Embryonic facial prominence (tissue), 1 donor: Measurements from ENCODE around the gene ABCB6.
"Not testable (repeated sequence)": the region's sequence is repeated elsewhere in the genome, so short reads cannot be mapped to it uniquely, and the experiment has no call there.

Source experiments
- DNase-seq: peaks from one replicate; pipeline ENCODE4 v3.0.0-alpha.2; 2016; ENCODE audit errors: extremely low spot score

Gene ABCB6

DNA sequence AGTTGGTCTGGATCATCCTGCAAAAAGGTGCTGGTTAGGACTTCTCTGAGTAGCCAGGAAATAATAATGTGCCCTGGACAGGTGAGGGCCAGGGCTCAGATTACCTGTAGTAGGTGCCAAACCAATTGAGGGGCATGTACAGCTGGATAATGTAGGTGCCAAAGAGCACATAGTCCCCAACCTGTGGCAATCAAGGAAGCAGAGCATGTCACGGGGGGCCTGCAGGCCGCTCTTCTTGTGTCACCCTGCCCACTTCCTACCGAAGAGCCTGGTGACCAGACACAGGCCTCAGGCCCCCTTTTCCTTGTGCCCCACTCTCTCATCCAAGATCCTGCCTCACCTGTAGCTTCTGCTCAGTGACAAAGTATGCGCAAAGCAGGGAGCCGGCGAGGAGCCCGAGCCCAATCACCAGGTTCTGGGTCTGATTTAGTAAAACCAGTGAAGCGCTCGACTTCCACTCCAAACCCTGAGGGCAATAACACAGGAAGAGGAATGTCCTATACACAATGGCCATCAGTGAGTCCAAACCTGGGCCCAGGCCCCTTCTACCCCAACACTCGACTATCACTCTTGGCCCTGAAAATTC is 5.2 kb downstream of the ABCB6 start:
- DNase-seq, result no peak

DNA sequence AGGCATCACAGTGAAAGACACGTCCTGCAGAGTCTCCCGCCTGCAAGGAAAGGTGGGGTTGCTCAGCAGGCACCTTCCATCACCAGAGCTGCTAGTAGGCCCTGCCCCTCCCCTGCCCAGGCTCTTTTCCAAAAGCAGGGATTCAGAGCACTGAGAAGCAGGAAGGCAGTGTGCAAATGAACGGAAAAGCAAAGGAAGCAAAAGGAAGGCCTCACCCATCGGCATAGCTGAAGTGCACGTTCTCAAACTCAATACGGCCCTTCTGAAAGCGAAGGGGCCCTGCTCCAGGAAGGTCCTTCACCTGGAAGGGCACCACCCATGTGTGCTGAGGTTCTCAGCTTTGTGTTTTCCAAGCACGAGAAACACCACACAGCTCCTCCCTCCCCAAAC is 5.7 kb downstream of the ABCB6 start:
- DNase-seq, result no peak

DNA sequence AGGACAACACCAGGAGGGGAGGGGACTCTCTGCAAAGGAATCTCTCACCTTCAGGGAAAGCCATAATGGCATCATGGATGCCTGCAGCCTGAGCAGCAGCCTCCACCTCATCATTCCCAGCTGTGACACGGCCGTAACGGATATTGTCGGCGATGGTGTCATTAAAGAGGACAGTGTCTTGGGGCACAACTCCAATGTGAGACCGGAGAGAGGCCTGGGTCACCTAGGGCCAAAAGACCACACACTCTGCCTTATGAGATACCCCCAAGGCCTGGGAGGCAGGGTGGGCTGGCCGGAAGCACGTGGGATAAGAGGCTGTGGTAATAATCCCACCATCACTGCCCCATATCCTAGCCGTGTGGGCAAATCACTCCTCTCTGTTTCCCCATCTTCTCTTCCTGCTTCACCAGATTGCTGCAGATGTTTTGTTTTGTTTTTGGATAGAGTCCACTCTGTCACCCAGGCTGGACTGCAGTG is 7.8 kb downstream of the ABCB6 start:
- no peak for DNase-seq

DNA sequence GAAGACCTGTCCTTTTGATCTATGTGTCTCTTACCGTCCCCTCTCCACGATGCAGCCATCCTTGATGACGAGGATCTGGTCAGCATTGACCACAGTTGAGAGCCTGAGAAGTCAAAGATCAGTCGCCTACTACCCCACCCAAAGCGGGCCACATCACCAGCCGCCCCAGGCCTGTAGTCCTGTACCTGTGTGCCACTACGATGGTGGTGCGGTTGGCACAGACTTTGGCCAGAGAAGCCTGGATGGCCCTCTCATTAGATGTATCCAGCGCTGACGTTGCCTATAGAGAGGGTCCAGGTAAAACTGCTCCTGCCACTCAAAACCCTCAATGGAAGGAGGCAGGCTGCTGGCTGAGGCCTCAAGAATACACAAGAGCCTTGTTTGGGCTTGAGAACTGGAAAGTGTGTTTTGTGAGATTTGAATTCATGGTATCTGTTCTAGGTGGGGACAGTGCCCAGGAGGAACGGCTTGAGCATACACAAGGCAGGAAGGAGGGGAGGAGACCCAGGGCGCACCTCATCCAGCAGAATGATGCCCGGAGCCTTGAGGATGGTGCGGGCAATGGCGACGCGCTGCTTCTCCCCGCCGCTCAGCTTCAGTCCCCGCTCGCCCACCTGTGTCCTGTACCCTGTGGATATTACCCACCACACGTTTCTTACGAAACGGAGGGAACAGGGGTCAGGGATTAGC is 8.4 kb downstream of the ABCB6 start:
- DNase-seq, result no peak

DNA sequence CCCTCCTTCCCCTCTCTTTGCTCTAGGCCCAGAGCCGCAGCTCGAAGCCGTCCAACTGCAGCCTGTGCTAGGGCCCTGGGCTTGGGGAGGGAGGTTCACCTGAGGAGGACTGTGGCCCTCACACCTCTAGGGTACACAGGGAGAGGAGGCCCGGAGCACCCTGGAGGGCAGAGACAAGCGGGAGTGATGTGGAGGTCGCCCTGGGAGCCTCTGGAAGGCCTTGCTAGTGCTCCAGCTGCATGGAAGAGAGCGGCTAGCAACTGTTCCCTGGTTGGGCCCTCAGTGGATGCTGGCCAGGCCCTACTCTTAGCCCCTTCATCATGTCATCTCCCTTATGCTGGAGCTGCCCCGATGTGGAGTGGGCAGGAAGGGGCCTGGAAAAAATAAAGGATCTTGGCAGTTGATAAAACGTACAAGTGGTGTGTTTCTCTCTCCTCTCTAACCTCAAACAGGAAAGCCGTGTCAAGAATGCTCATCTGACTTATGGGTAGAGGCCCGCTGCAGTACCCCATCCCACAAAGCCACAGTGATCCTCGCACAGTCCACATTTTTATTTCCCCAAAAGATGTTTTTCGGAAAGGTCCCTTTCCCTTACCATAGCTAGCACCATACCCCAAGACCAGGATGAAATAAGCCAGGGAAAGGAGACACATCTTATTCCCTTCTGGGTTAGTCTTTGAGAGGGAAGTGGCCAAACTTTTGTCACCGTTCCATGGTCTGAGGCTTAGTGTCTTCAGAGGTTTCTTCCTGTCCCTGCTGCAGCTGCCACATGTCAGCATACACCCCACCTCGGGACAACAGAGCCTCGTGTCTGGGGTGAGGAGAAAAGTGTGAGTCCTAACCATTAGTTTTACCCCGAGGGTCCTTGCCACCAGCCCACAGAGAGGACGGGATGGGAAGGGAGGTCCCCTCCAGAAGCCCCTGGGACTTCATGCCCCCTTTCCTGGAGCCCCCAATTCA is 9.2 kb downstream of the ABCB6 start:
- no peak for DNase-seq

DNA sequence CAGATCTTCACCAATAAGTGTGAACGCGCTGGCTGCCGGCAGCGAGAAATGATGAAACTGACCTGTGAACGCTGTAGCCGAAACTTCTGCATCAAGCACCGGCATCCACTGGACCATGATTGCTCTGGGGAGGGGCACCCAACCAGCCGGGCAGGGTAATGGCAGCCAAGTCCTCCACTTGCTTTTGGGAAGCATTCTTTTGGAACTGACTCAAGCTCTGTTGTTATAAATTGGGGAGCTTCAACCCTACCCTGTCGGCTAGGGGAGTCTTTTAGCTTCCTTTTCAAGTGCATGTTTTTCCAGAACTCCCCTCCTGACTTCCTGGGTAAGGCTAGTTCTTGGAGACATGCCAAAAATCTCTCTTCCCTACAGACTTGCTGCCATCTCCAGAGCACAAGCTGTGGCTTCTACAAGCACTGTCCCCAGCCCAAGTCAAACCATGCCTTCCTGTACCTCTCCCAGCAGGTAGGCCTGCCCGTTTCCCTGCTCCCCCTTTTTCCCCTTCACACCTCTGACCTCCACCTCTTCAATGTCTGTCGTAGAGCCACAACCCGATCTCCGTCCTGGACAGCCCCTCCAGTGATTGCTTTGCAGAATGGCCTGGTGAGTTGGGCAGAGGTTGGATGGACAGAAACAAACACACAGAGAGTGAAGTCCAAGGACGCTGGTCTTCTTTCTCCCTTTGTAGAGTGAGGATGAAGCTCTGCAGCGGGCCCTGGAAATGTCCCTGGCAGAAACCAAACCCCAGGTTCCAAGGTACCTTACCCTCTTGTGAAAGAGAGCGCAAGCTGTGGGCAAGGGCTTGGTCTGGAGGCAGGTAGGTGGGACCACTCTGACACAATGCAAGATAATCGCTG is 10.6 kb downstream of the ABCB6 start:
- DNase-seq, result no peak

DNA sequence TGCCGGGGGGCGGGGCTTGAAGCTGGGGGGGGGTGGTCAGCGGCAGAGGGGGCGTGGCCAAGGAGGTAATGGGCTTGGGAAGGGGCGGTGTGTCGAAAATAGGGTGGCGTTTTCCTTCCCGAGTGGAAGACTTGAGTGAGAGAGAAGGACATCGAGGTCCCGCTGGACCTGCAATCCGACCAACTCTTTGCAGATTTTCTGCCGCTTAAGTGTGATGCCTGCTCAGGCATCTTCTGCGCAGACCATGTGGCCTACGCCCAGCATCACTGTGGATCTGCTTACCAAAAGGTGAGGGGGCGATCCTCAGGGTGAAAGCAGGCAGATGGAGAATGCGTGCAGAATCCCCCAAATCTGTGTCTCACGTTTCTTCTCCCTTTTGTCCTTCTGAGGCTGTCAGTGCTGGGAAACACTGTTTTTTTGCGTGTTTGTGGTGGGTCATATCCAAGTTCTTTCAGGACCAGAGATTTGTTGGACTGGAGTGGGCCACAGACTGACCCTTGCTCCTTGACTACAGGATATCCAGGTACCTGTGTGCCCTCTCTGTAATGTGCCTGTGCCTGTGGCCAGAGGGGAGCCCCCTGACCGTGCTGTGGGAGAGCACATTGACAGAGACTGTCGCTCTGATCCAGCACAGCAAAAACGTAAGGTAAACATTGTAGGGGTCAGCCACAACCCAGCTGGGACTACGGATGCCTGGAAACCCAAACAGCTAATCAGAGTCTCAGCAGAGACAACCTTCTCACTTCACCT is 11.4 kb downstream of the ABCB6 start:
- DNase-seq, result no peak

DNA sequence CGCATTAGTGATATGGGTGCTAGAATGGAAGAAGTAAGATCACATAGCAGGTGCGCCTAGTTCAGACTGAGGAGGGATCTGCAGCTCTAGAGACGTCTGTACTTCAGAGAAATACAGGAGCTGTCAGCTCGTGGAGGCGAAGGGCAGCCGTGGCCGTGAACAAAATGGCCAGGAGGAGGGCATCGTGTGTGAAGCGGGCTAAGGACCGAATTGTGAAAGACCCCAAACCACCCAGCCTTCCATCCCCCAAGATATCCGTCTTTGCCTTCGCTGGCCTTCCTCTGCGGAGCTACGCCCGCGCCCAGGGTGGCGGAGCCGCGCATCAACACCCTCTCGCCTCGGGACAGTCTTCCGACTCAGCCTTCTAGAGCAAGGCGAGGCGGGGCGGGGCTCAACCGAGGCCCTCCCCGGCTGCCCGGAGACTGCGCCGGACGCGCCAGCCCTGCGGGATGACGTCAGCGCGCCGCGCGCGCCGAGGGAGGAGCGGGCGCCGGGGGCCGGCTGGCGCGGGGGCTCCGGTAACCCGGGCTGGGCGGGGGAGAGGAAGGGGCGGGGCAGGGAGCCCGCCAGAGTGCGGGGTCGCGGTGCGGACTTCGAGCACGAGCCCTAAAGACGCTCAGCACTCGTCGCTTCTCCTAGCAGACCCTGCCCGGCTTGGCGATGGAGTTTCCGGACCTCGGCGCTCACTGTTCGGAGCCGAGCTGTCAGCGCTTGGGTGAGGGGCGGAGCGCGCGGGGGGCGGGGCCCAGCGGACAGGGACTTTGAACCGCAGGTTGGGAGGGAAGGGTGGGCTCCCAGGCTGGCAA is 12.2 kb downstream of the ABCB6 start, which contains the start of gene ZFAND2B:
Gene ZFAND2B (plus strand): TSS at position 455 of the 806 bp plus-strand sequence. CDS start 206 bp downstream, at position 661.
- DNase-seq, result peak; percentile 88

DNA sequence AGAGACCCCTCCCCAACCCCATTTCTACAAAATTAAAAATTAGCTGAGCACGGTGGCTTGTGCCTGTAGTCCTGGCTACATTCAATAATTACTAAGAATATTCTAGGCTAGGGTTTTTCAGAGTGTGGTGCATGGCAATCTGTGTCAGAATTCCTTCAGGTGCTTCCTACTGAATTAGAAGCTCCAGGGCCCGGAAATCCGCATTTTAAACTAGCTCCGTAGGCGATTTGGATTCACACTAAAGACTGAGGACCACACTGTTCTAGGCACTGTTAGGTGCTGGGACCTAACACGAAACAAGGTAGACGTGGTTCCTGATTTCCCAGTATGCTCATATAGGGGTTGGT is 12.8 kb downstream of the ABCB6 start:
- DNase-seq, result no peak

DNA sequence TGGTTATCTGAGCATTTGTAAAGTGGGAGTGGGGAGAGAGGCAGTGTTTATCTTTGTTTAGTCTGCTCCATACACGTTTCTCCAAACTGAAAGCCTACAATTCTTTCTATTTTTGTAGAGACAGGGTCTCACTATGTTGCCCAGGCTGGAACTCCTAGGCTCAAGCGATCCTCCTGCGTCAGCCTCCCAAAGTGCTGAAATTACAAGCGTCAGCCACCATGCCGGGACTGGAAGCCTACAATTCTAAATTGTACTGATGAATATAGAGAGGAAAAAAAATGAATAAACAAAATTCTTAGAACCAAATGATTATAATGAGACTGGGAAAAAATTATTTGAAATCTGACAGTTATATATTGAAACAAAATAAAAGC is 13.6 kb downstream of the ABCB6 start:
- no peak for DNase-seq

DNA sequence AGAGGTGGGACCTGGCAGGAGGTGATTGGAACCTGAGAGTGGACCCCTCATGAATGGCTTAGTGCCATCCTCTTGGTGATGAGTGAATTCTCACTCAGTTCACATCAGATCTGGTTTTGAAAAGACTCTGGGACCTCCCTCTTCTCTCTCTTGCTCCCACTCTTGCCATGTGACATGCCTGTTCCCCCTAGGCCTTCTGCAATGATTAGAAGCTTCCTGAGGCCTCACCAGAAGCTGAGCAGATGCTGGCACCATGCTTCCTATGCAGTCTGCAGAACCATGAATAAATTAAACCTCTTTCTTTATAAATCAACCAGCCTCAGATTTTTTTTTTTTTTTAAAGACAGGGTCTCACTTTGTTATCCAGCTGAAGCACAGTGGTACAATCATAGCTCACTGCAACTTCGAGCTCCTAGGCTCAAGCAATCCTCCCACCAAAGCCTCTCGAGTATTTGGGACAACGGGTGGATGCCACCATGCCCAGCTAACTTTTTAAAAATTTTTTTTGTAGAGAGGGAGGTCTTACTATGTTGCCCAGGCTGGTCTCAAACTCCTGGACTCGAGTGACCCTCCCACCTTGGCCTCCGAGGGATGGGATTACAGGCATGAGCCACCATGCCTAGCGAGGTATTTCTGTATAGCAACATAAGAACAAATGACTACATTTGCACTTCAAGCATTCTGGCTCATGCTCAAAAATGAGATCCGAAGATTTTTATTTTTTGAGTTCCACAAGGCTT is 14.2 kb downstream of the ABCB6 start:
- DNase-seq, result no peak

DNA sequence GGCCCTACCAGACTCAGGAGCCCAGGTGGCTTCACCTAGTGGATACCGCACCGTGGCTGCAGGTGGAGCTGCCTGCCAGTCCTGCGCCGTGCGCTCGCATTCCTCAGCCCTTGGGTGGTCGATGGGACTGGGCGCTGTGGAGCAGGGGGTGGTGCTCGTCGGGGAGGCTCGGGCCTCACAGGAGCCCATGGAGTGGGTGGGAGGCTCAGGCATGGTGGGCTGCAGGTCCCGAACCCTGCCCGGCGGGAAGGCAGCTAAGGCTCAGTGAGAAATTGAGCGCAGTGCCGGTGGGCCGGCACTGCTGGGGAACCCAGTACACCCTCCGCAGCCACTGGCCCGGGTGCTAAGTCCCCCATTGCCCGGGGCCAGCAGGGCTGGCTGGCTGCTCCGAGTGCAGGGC is 17.4 kb downstream of the ABCB6 start:
- not testable (repeated sequence) for DNase-seq

DNA sequence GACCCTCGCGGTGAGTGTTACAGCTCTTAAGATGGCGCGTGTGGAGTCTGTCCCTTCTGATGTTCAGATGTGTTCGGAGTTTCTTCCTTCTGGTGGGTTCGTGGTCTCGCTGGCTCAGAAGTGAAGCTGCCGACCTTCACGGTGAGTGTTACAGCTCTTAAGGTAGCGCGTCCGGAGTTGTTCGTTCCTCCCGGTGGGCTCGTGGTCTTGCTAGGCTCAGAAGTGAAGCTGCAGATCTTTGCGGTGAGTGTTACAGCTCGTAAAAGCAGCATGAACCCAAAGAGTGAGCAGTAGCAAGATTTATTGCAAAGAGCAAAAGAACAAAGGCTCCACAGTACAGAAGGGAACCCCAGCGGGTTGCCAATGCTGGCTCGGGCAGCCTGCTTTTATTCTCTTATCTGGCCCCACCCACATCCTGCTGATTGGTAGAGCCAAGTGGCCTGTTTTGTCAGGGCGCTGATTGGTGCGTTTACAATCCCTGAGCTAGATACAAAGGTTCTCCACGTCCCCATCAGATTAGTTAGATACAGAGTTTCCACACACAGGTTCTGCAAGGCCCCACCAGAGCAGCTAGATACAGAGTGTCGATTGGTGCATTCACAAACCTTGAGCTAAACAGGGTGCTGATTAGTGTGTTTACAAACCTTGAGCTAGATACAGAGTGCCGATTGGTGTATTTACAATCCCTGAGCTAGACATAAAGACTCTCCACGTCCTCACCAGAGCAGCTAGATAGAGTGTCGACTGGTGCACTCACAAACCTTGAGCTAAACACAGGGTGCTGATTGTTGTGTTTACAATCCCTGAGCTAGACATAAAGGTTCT is 18.0 kb downstream of the ABCB6 start:
- DNase-seq, result not testable (repeated sequence)

DNA sequence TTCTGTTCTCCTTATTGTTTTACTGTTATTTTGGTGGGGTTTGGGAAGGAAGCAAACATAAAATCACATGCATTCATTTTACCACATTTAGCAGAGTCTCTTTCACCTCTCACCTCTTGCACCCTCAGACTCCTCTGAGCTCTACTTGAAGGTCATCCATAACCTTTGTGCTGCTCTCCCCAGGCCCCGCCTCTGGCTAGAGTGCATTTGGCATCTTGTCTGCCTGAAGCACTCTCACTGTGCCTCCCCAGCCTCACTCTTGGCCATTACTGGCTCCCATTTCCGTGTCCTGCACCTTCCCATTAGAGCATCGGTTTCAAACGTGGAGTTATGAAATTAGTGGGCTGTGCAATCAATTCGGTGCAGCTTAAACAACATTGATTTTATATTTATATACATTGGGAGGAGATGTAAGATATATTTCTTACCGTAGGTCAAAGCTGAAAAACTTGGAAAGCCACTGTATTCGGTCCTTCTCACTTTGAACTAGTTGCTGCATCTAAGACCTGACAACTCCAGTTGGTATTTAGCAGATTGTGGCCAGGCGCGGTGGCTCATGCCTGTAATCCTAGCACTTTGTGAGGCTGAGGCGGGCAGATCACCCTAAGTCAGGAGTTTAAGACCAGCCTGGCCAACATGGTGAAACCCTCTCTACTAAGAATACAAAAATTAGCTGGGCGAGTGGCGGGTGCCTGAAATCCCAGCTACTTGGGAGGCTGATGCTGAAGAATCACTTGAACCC is 19.1 kb downstream of the ABCB6 start:
- DNase-seq, result no peak

DNA sequence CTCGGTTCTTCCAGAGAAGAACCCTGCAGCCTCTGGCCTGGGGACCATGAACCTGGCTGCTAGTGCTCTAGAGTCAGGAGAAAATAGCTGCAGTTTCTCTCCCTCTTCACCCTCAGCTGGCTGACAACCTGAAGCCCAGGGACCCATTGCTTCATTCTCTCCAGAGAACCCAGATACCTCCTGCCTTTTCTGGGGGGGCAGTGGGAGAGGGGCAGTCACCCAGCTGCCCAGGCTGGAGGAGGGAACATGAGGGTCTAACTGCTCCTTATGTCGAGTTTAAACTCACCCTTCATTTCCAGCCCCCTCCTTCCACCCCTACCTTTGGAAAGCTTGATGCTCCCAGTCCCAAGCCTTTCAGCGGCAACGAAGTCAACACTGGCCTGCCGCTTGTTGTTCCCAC is 19.8 kb downstream of the ABCB6 start:
- DNase-seq, result no peak

DNA sequence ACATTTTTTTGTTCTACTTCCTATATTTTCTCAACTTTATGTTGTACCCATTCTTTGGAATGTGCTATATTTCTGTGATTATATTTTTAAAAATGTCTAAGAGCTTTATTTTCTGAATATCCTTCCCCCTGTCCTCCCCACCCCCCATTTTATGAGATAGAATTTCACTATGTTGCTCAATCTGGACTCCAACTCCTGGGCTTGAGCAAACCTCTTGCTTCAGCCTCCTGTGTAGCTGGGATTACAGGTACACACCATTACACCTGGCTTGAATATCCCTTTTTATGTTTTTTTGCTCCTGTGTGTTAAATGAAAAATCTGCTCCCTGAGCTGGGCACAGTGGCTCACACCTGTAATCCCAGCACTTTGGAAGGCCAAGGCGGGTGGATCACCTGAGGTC is 21.4 kb downstream of the ABCB6 start:
- DNase-seq, result no peak

DNA sequence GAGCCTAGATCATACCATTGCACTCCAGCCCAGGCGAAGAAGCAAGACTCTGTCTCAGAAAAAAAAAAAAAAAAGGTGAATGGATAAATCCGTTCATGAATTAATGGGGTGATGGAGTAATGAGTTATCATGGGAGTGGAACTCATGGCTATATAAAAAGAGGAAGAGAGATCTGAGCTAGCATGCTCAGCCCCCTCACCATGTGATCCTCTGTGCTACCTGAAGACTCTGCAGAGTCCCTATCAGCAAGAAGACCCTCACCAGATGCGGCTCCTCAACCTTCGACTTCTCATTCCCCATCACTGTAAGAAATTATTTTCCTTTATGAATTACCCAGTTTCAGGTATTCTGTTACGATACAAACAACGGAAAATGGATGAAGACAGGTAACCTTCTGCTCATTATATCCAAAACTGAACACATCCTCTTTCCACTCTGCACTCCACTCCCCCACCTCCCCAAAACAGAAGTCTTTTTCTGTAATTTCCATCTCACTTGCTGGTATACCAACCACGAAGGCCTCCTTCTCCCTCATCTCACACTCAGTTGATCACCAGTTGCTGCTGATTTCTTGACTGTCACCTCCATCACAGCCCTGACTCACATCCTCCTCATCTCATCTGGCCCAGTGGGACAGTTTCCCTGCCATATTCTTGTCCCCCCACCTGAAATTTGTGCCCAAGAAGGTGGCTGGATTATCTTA is 31.9 kb downstream of the ABCB6 start:
- no peak for DNase-seq
